IMR-90 (cell line): Measurements from ENCODE around the gene SECTM1. TPM values are rescaled to one million over a fixed set of nuclear protein-coding genes. Genes with fewer than 3 reads are reported as not detected.
"Not testable (repeated sequence)": the region's sequence is repeated elsewhere in the genome, so short reads cannot be mapped to it uniquely, and the experiment has no call there.

Source experiments
- ATAC-seq: fragments of 200-7000 bp; cut with Tn5 transposase; 2 replicates; pipeline ENCODE4 v1.9.1; 2020; ENCODE audit warnings: low read depth, mild to moderate bottlenecking, moderate library complexity
- BruUV-seq: library from RNA; stranded (reverse); fragments of 400-500 nt; replicated peaks from 2 replicates; lab custom pipeline; 2021; lab: Mats Ljungman, UMichigan
- CTCF ChIA-PET: fragments of 300-600 bp; formaldehyde crosslinking; extraction: SDS; loops from one replicate; lab custom pipeline; 2021; ENCODE audit warnings: antibody characterized with exemption; lab: Yijun Ruan, JAX
- POLR2A ChIA-PET: fragments of 300-600 bp; sonication (Branson Sonifier 250); formaldehyde crosslinking; loops from one replicate; lab custom pipeline; 2022; ENCODE audit warnings: antibody characterized with exemption; ENCODE audit not compliant: unreplicated experiment; lab: Charles Lee
- DNase-seq: peaks from one replicate; pipeline ENCODE4 v3.0.0; 2013
- H2AFZ ChIP-seq: replicated peaks from 2 replicates; pipeline ENCODE3; 2013; ENCODE audit warnings: low read length, mild to moderate bottlenecking; ENCODE audit not compliant: poor library complexity
- H2AK5ac ChIP-seq: 2 replicates; pipeline ENCODE4 v1.6.1; 2013; ENCODE audit warnings: low read depth, low read length, inconsistent platforms
- H2AK9ac ChIP-seq: replicated peaks from 2 replicates; pipeline ENCODE3; 2013; ENCODE audit warnings: mild to moderate bottlenecking, low read depth, low read length, moderate library complexity; ENCODE audit not compliant: poor library complexity
- H2BK120ac ChIP-seq: 2 replicates; pipeline ENCODE4 v1.6.1; 2013; ENCODE audit warnings: low read depth, low read length, inconsistent platforms
- H2BK15ac ChIP-seq: 3 replicates; pipeline ENCODE4 v1.6.1; 2013; ENCODE audit warnings: low read depth, low read length, inconsistent platforms
- H2BK20ac ChIP-seq: 2 replicates; pipeline ENCODE4 v1.6.1; 2013; ENCODE audit warnings: low read depth, mild to moderate bottlenecking, inconsistent platforms, low read length, moderate library complexity
- H2BK5ac ChIP-seq: 2 replicates; pipeline ENCODE4 v1.6.1; 2013; ENCODE audit warnings: mild to moderate bottlenecking, low read depth, low read length, inconsistent platforms; ENCODE audit not compliant: poor library complexity, severe bottlenecking
- H3K14ac ChIP-seq: replicated peaks from 2 replicates; pipeline ENCODE4 v1.6.1; 2013; ENCODE audit warnings: low read depth, low read length, inconsistent platforms
- H3K18ac ChIP-seq: 2 replicates; pipeline ENCODE4 v1.6.1; 2013; ENCODE audit warnings: low read depth, low read length, control low read depth
- H3K23ac ChIP-seq: 2 replicates; pipeline ENCODE4 v1.6.1; 2013; ENCODE audit warnings: low read depth, low read length, inconsistent platforms
- H3K27ac ChIP-seq: 2 replicates; pipeline ENCODE4 v1.5.1; 2013; ENCODE audit warnings: mild to moderate bottlenecking, control low read depth, low read length; ENCODE audit not compliant: insufficient read depth
- H3K27me3 ChIP-seq: 2 replicates; pipeline ENCODE4 v1.6.1; 2013; ENCODE audit warnings: low read length; ENCODE audit not compliant: control insufficient read depth, insufficient read depth
- H3K36me3 ChIP-seq: 2 replicates; pipeline ENCODE4 v1.6.1; 2013; ENCODE audit warnings: low read length, mixed read lengths; ENCODE audit not compliant: control insufficient read depth, insufficient read depth
- H3K4ac ChIP-seq: 2 replicates; pipeline ENCODE4 v1.6.1; 2013; ENCODE audit warnings: low read depth, low read length, inconsistent platforms
- H3K4me1 ChIP-seq: 2 replicates; pipeline ENCODE4 v1.6.1; 2013; ENCODE audit warnings: low read length, mixed read lengths; ENCODE audit not compliant: control insufficient read depth, insufficient read depth
- H3K4me2 ChIP-seq: 2 replicates; pipeline ENCODE4 v1.6.1; 2013; ENCODE audit warnings: low read depth, mild to moderate bottlenecking, control low read depth, low read length, moderate library complexity
- H3K4me3 ChIP-seq: 2 replicates; pipeline ENCODE4 v1.5.1; 2013; ENCODE audit warnings: low read depth, mild to moderate bottlenecking, control low read depth, low read length, moderate library complexity; ENCODE audit not compliant: insufficient read depth
- H3K56ac ChIP-seq: 2 replicates; pipeline ENCODE4 v1.6.1; 2013; ENCODE audit warnings: low read length, inconsistent platforms; ENCODE audit not compliant: insufficient read depth; ENCODE audit errors: extremely low read depth
- H3K79me1 ChIP-seq, 2 experiments: 2 replicates each; pipeline ENCODE4 v1.6.1; 2013; ENCODE audit warnings: low read length in 2 of 2, inconsistent platforms in 1 of 2, low read depth in 1 of 2
- H3K9ac ChIP-seq: 2 replicates; pipeline ENCODE4 v1.6.1; 2013; ENCODE audit warnings: low read depth, low read length, control low read depth
- H3K9me1 ChIP-seq: 2 replicates; pipeline ENCODE4 v1.6.1; 2013; ENCODE audit warnings: low read length, inconsistent platforms; ENCODE audit not compliant: insufficient read depth
- H3K9me3 ChIP-seq: 2 replicates; pipeline ENCODE4 v1.6.1; 2013; ENCODE audit warnings: low read length; ENCODE audit not compliant: control insufficient read depth, insufficient read depth
- H4K20me1 ChIP-seq: 2 replicates; pipeline ENCODE4 v1.6.1; 2013; ENCODE audit warnings: low read length, inconsistent platforms; ENCODE audit not compliant: insufficient read depth
- H4K5ac ChIP-seq: 2 replicates; pipeline ENCODE4 v1.6.1; 2013; ENCODE audit warnings: mild to moderate bottlenecking, low read depth, low read length, control low read depth
- H4K8ac ChIP-seq, 2 experiments: 2 replicates each; pipeline ENCODE4 v1.6.1; 2013; ENCODE audit warnings: low read depth in 2 of 2, low read length in 2 of 2, control low read depth in 1 of 2, inconsistent platforms in 1 of 2
- H4K91ac ChIP-seq: 2 replicates; pipeline ENCODE4 v1.6.1; 2013; ENCODE audit warnings: low read depth, low read length, inconsistent platforms; ENCODE audit not compliant: insufficient read depth
- CEBPB ChIP-seq: IDR thresholded peaks from 2 replicates; pipeline ENCODE4 v1.6.1; 2012; ENCODE audit warnings: low read depth, low read length, improper control_type of control experiment
- FOS ChIP-seq: fragments of 150-350 bp; IDR thresholded peaks from 2 replicates; pipeline ENCODE4 v1.6.1; 2016; ENCODE audit warnings: low read depth, low read length
- MAZ ChIP-seq: IDR thresholded peaks from 2 replicates; pipeline ENCODE4 v1.6.1; 2012; ENCODE audit warnings: low read depth, mild to moderate bottlenecking, low read length, improper control_type of control experiment, moderate library complexity, borderline replicate concordance
- NFE2L2 ChIP-seq: fragments of 150-350 bp; IDR thresholded peaks from 2 replicates; pipeline ENCODE4 v1.6.1; 2016; ENCODE audit warnings: low read depth, mild to moderate bottlenecking, low read length
- POLR2A ChIP-seq: IDR thresholded peaks from 2 replicates; pipeline ENCODE4 v1.6.1; 2012; ENCODE audit warnings: mild to moderate bottlenecking, low read depth, low read length
- RCOR1 ChIP-seq: IDR thresholded peaks from 2 replicates; pipeline ENCODE4 v1.6.1; 2012; ENCODE audit warnings: mild to moderate bottlenecking, low read length, improper control_type of control experiment; ENCODE audit not compliant: insufficient replicate concordance
- WGBS, 2 experiments: methylation state at CpG; one replicate each; pipeline versions ENCODE4 v1.1.5 to v1.1.7; 2013; ENCODE audit warnings: missing lambda C conversion rate in 2 of 2; ENCODE audit not compliant: insufficient read length in 1 of 2; ENCODE audit errors: extremely low coverage in 2 of 2; 5-methylcytosine and 5-hydroxymethylcytosine counted together
- dilution Hi-C: fragments of 300-500 bp; cut with HindIII; formaldehyde crosslinking; loops from one replicate; pipeline ENCODE4 v1.14.3; 2018; ENCODE audit warnings: low sequenced_read_pairs; ENCODE audit not compliant: unreplicated experiment
- in situ Hi-C: fragments of 300-500 bp; cut with MboI; formaldehyde crosslinking; loops from 3 replicates; pipeline ENCODE4 v1.14.3; 2019; ENCODE audit warnings: low sequenced_read_pairs, inconsistent platforms, mixed read lengths
- intact Hi-C: fragments of 100-400 bp; cut with micrococcal nuclease; formaldehyde crosslinking; loops from 2 replicates; pipeline ENCODE4 v1.10.0; 2022
- polyA plus RNA-seq, 3 experiments: library from polyadenylated mRNA; depleted of rRNA; stranded (reverse); fragments of >200 nt; gene quantifications; 2 replicates each; pipeline ENCODE4 v1.2.3, GENCODE V29; 2012; ENCODE audit warnings: low replicate concordance in 1 of 3
- total RNA-seq: library from RNA; depleted of rRNA; stranded (reverse); fragments of >200 nt; gene quantifications from 2 replicates; pipeline ENCODE4 v1.2.3, GENCODE V29; 2012

Gene SECTM1
- total and polyA plus RNA-seq, 2 of the 4 experiments (the other 2 are of a cell fraction), result 2.3 to 4.4 TPM

- Histone ChIP-seq H2BK5ac (no peak overlapping the region), H2BK120ac (no peak overlapping the region), H3K4me2 (no peak overlapping the region), H4K8ac (no peak overlapping the region), H2AK9ac (no peak overlapping the region), H3K56ac (no peak overlapping the region), H3K14ac (no peak overlapping the region), H3K18ac (no peak overlapping the region), H2AFZ (no peak overlapping the region), H3K79me1 (no peaks in the 10 kb centered on the region), H2BK20ac (no peak overlapping the region), H3K9ac (no peak overlapping the region), H3K4me3 (no peak overlapping the region), H3K4ac (no peak overlapping the region), H4K91ac (no peak overlapping the region), H2AK5ac (no peak overlapping the region), H3K4me1 (no peaks in the 10 kb centered on the region), H3K36me3 (no peaks in the 10 kb centered on the region), H3K9me3 (no peaks in the 10 kb centered on the region), H3K27ac (no peak overlapping the region), H4K20me1 (no peaks in the 10 kb centered on the region), H3K27me3 (peaks cover 72% of the 10 kb centered on the region), H2BK15ac (no peak overlapping the region), H3K9me1 (no peaks in the 10 kb centered on the region), H3K23ac (no peak overlapping the region), H4K5ac (no peak overlapping the region)
- no peak for TF ChIP-seq FOS
- no peak for TF ChIP-seq MAZ
- TF ChIP-seq POLR2A, result no peak
- no peak for TF ChIP-seq NFE2L2
- no peak for TF ChIP-seq RCOR1
- TF ChIP-seq CEBPB, result no peak
- 86% methylated on average over 26 of the region's 37 CpGs; no CpG with 5 or more reads in 1 of the 2 experiments for WGBS, 2 experiments
- ChIA-PET POLR2A (no interaction called here), CTCF (interaction anchor here (0.6 kb wide), 1 partner anchor 16 kb away, joined by 5 read pairs; no protein-coding TSS in a partner anchor)
- dilution Hi-C loops, result no loop called here
- intact Hi-C loops, result no loop called here
- BruUV-seq, result no TSS peak
- ATAC-seq, result no peak
- DNase-seq, result no peak
- in situ Hi-C loops, result no loop called here
These were observed 40.4 kb upstream of the SECTM1 start for GRCh38 chr17:82373731-82374625.

GRCh38 chr17:82373072-82373452 lies 39.5 kb upstream of the SECTM1 start:
- H2AK9ac ChIP-seq, H3K4me1 ChIP-seq, H3K18ac ChIP-seq, ATAC-seq, DNase-seq, BruUV-seq, H2BK120ac ChIP-seq, H4K5ac ChIP-seq, CTCF ChIA-PET, H2BK20ac ChIP-seq, intact Hi-C loops, H2AFZ ChIP-seq, H3K9ac ChIP-seq, H3K56ac ChIP-seq, H4K91ac ChIP-seq, H3K4me2 ChIP-seq, H2BK5ac ChIP-seq, H4K8ac ChIP-seq, dilution Hi-C loops, H3K36me3 ChIP-seq, H3K27ac ChIP-seq, H2AK5ac ChIP-seq, H3K9me3 ChIP-seq, POLR2A ChIA-PET, H2BK15ac ChIP-seq, H3K23ac ChIP-seq, in situ Hi-C loops, H3K9me1 ChIP-seq, H4K20me1 ChIP-seq, H3K79me1 ChIP-seq, H3K4ac ChIP-seq, H3K4me3 ChIP-seq, H3K14ac ChIP-seq: not testable (repeated sequence)
- peaks cover 64% of the 10 kb centered on the region for H3K27me3 ChIP-seq
- WGBS, 2 experiments, result 71% methylated on average over 1 of the region's 10 CpGs; no CpG with 5 or more reads in 1 of the 2 experiments
